GM12801 (cell line): ENCODE data around the gene PTPRT.

ENCODE experiments used
- TF ChIP-seq, protein P1 (sequence below): IDR thresholded peaks from one replicate; pipeline ENCODE4 v1.5.1; 2011; ENCODE audit warnings: control low read depth; ENCODE audit not compliant: insufficient read length; ENCODE audit errors: extremely low read depth

Gene PTPRT

GRCh38 chr20:42193119-42193518 lies 996.6 kb downstream of the PTPRT start:
- TF ChIP-seq, protein P1, sequence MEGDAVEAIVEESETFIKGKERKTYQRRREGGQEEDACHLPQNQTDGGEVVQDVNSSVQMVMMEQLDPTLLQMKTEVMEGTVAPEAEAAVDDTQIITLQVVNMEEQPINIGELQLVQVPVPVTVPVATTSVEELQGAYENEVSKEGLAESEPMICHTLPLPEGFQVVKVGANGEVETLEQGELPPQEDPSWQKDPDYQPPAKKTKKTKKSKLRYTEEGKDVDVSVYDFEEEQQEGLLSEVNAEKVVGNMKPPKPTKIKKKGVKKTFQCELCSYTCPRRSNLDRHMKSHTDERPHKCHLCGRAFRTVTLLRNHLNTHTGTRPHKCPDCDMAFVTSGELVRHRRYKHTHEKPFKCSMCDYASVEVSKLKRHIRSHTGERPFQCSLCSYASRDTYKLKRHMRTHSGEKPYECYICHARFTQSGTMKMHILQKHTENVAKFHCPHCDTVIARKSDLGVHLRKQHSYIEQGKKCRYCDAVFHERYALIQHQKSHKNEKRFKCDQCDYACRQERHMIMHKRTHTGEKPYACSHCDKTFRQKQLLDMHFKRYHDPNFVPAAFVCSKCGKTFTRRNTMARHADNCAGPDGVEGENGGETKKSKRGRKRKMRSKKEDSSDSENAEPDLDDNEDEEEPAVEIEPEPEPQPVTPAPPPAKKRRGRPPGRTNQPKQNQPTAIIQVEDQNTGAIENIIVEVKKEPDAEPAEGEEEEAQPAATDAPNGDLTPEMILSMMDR, result no peak

GRCh38 chr20:42192321-42192720 lies 997.4 kb downstream of the PTPRT start:
- TF ChIP-seq, protein P1, result no peak

DNA sequence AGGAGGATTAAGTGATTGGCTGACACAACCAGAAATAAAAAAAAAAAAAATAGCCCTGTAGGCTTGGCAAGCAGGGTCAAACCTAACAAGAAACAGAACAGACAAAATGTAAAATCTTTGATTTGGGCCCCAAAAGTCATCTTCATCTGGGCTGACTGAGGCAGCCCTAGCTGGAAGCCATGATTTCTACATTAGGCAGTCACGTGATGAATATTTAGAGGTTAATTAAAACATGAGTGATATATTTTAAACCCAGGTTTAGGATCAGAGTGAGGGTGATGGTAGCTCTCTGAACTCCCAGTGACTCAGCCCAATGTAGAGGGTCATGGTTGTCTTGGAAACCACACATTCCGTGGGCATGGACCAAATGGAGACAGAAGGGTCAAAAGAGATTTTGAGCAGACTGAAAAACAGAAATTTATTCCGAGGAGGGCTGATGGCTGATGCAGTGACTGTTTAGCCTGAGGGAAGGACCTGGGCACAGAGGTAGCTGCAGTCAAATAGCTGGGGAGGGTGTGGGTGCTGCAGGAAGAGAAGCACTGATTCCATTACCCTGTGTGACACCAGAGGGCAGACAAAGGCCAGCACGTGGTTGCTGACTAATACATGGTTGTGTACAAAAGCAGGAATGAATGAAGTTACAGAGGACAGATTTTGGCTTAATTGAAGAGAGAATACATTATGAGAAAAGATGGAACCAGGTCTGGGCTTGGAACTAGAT lies 998.4 kb downstream of the PTPRT start:
- TF ChIP-seq, protein P1, result no peak

- TF ChIP-seq, protein P1, result no peak
Observed at GRCh38 chr20:42190084-42190483, 999.6 kb downstream of the PTPRT start.

- TF ChIP-seq, protein P1, result no peak
Observed at GRCh38 chr20:42186337-42186736, 1003.4 kb downstream of the PTPRT start.

DNA sequence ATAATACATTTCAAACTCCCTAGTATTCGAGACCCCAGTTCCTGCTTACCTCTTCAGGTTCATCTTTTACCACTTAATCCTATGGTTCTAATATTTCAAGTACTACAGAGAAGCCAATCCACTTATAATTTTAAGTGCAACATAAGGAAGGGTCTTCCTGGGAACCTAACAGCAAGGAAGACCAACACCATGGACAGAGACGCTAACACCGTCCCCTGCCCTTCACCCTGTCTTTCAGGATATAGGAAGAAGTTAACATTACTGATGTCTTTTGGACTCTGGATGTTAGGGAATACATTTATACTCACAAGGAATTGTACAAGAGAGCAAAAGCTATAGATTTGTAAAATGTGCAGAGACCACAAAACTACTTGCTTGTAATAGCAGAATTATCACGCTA lies 1006.6 kb downstream of the PTPRT start:
- TF ChIP-seq, protein P1, result no peak

DNA sequence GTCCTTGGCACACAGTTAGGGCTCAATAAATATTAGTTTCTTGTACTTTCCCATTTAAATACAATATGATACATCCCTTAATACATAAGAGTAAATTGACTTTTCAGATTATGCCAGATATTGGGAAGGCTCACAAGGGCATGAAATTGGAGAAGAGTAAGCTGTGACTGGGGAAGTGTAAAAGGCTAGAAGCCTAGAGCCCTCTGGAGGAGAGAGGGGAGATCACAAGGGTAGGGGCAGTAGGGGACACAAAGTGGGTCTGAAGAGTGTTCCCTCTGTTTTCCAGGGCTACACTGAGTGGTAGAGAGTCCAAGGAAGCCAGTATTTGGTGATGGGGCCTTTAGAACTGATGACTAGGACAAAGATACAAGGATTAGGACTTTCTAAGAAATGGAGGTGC lies 1008.6 kb downstream of the PTPRT start:
- TF ChIP-seq, protein P1, result no peak
